AG10803 (cell line): ENCODE measurements around the gene UQCC5.
"Not testable (repeated sequence)": the region's sequence is repeated elsewhere in the genome, so short reads cannot be mapped to it uniquely, and the experiment has no call there.

Source experiments
- DNase-seq: peaks from one replicate; pipeline ENCODE4 v3.0.0; 2010; ENCODE audit warnings: low read depth
- H3K4me3 ChIP-seq: 2 replicates; pipeline ENCODE4 v1.5.1; 2011; ENCODE audit warnings: mild to moderate bottlenecking, low read length, control low read depth
- CTCF ChIP-seq: conservative IDR thresholded peaks from 2 replicates; pipeline ENCODE4 v1.5.1; 2011; ENCODE audit warnings: mild to moderate bottlenecking, low read length, control low read depth, inconsistent platforms

The UQCC5 gene

GRCh38 chr3:52524258-52524751, 12.1 kb upstream of the UQCC5 start:
- no peak for DNase-seq
- H3K4me3 ChIP-seq, result no peak overlapping the region
- TF ChIP-seq CTCF, result no peak

DNA sequence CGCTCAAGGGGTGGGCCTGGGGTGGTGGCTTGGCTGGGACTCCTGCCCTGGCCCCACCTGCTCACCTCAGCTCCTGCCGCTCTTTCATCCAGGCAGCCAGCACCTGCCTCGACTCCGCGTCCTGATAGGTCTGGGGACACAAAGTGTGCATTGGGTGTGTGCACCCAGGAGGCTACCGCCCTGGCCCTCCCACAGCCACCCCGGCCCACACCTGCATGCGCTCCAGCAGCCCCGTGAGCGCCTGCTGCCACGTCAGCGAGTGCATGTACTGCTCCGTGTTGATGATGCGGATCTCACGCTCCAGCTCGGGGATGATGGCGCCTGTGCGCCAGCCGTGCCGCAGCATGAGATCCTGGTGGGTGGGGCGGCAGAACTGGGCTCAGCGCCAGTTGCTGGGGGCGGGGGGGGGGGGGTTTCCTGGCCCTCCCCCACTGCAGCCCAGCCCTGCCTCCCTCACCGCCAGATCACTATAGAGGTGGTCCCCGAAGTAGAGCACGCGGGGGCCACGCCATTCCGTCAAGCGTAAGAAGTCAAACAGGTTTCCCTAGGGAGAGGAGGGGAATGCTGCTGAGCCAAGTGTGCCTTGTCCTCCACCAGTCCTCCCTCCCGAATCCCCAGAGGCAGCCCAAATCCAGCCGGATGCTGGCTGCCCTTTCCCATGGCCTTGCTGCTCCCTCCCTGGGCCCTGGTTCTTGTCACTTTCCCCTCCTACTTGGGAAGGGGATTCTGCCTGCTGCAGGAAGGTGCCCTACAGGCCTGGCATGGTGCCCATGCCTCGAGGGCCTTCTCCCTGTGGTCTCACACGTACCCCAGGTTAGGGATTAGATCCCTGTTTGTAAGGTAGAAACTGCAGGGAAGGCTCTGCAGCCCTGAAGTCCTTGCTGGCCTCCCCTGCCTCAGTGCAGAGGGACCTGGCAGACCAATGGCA, 11.4 kb upstream of the UQCC5 start:
- DNase-seq, result no peak

DNA sequence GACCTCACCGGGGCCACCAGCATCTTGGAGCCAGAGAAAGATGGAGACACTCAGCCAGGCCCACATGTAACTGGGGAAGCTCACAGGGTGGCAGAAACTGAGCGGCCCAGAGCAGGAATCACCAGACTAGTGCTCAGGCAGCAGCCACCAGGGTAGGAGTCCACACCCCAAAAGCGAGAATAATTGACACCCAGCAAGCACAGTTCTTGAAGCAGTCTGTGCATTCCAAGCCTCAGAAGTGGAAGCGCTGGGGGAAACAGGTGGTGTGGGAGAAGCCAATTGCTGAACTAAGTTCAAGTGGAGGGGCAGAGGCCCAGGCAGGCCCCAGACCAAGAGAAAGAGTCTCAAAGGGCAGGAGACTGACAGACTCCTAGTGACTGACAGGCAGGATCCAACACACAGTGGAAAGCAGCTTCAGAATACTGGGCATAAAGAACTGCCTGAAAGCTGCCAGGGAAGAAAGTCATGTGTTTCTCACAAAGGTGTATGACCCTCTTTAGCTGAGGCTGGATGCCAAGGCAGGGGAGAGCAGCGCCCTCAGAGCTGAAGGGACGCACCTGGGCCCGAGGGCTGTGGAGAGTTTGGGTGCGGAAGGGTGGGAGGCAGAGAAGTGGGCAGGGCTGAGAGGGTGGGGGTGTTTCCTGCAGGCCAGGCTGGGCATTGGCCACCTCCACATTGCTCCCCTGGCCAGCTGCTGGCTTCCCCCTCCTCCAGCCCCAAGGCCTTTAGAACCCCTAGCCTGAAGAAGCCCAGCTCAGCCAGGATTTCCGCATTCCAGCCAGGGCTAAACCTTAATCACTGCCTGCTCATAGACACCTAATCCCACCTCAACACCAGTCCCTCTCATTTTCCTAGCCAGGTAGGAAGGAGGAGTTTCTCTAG, 10.5 kb upstream of the UQCC5 start:
- DNase-seq, result no peak
- no peak overlapping the region for H3K4me3 ChIP-seq
- TF ChIP-seq CTCF, result no peak

More for the DNA sequence above, 11.4 kb upstream of the UQCC5 start:
- no peak overlapping the region for H3K4me3 ChIP-seq
- TF ChIP-seq CTCF, result no peak

DNA sequence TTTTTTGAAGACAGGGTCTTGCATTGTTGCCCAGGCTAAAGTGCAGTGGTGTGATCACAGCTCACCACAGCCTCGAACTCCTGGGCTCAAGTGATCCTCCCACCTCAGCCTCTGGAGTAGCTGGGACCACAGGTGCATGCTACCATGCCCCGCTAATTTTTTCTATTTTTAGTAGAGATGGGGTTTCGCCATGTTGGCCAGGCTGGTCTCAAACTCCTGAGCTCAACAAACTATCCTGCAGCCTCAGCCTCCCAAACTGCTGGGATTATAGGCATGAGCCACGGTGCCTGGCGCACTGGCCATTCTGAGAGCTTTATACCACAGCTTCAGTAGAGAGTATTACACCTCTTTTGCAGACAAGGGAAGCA, 9.8 kb upstream of the UQCC5 start:
- not testable (repeated sequence) for H3K4me3 ChIP-seq, DNase-seq

GRCh38 chr3:52527039-52527731, 9.2 kb upstream of the UQCC5 start:
- H3K4me3 ChIP-seq, result no peak overlapping the region
- no peak for DNase-seq
- TF ChIP-seq CTCF, result no peak

DNA sequence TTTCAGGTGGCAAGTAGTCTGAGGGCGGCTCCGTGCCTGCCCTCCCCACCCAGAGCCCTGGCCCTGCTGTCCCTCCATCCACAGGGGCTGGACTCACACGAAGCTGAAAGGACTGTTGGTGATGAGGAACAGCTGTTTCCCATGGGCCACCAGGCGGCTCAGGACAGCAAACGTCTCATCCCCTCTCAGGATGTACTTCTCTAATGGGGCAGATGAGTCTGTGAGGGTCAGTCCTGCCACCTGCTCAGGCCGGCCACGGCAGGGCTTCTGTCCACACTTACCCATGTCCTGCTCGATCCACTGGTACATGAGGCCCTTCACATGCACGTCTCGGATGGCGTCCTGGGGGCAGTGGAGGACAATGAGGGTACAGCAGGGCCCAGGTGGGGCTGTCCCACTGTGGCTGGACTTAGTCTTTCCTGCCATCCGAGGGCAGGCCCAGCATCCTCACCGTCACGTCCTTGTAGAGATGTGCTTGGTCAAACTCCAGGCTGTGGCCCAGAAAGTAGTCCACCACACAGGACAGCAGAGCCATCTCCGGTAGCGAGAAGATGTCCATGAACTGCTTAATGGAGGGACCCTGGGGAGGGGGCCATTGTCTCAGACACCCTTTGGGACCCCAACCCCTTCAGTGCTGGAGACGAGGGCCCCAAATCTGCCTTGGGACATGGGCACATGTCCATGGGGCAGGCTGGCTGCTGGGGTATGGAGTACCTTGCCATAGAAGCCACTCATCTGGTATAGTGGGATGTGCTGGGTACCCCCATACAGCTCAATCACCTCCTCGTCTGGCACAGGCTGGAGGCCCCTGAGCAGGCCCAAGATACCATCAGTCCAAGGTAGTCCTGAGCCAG, 8.4 kb upstream of the UQCC5 start:
- no peak for DNase-seq
- no peak for TF ChIP-seq CTCF
- H3K4me3 ChIP-seq, result no peak overlapping the region
